HG03457 (cell line): Measurements from ENCODE around the gene TRIO.

Experiments used
- ATAC-seq: cut with Tn5 transposase; IDR thresholded peaks from one replicate; pipeline ENCODE4 v1.9.1; 2021; ENCODE audit warnings: moderate number of reproducible peaks; ENCODE audit not compliant: unreplicated experiment

Gene TRIO

DNA sequence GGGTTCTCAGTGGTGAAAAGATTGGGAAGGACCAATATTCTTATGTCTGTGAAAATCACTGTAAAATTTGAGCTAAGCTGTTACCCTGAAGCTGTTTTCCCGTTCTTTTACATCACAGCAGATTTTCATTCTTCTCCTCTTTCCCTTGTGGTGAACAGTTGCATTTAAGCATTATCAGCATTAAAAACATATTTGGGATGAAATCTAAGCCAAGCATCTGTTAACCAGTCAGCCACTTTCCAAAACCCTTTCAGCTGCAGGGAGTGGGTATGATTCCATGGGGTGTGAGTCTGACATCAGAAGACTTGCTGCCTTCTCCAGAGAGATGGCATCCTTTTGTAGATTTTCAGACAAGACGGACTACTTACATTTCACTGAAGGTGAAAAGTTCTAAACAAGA, 97.2 kb downstream of the TRIO start:
- no peak for ATAC-seq

DNA sequence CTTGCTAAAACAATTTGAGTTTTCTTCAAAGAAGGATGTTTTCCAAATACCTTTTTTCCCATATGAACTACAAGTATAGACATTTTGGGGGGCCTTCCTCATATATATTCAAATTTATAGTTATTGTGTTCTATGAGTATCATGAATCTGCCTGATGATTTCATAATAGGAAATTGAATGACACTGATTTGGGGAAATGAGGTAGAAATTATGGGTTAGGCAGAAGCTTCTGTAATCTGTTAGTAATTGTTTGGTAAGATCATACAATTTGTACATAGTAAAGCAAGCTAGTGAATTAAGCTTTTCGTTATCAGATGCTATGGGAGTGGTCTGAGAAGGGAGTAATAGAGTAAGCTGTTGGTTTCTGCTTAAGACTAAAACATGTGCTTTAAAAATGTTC, 98.0 kb downstream of the TRIO start:
- no peak for ATAC-seq

DNA sequence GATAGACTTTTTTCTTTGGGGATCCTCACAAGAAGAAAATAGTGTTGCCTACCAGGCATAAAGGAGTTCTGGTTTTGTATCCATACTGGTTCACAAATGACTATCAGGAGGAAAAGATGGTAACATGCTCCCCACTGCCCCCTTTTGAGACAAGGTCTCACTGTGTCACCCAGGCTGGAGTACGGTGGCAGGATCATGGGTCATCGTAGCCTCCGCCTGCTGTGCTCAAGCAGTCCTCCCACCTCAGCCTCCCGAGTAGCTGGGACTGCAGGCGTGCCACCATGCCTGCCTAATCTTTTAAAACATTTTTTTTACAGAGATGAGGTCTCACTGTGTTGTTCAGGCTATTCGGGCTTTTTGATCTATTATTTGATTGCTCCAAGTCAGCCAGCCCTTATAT, 99.3 kb downstream of the TRIO start:
- no peak for ATAC-seq

DNA sequence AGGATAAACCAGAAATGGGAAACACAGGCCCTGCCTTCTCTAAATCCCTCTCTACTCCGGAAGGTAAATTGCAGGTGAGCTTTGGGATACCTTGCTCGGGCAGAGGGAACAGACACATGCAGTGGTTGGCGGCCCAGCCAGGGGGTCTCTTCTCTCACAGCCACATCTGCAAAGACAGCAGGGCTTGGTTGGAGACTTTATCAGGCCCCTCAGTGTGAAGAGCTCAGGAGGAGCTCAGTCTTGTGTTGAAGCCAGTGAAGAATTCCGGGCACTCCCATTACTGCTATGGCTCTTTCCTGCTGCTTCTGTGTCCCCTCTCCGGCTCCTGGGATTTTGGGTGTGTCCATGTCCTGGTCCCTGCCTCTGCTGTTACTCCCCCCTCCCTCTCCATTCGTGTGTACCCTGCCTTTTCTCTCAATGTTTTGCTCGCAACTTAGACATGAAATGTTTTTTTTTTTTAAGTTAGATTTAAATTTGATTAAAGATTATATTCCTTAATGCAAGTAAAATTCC, 99.8 kb downstream of the TRIO start:
- ATAC-seq, result no peak

DNA sequence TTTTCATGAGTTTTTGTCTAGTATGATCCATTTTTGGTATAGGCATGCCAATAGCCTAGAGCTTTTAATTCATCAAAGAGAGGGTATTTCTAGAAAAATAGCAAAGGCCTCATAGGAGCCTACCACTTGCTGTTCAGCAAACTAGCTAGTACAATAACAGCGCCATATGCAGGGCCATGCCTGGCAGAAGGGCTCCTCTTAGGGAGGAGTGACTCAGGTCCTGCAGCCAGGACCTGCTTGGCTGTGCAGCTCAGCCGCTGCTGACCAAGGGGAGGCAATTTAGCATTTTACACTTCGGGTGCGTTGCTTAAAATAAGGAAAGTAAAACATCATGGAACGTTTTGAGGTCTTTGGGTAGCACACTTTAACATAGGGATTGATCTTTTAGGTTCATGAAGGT, 100.6 kb downstream of the TRIO start:
- ATAC-seq, result no peak

DNA sequence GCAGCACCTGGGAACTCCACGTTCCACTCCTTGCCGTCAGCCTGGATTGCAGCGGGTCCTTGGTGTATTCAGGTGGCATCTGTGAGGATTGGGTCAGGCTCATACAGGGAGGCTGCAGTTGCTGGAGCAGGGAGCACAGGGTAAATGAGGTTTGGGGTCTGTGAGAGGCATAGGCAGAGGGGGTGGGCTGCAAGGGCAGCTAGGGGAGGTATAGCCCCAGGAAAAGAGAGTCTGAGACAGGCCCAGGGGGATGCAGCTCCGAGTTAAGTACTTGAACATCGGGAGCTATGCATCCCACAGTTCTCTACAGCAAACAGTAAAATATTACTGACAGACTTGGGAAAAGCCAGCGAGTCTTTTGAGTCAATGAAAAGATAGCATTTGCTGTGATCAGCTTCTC, 101.6 kb downstream of the TRIO start:
- ATAC-seq, result no peak

DNA sequence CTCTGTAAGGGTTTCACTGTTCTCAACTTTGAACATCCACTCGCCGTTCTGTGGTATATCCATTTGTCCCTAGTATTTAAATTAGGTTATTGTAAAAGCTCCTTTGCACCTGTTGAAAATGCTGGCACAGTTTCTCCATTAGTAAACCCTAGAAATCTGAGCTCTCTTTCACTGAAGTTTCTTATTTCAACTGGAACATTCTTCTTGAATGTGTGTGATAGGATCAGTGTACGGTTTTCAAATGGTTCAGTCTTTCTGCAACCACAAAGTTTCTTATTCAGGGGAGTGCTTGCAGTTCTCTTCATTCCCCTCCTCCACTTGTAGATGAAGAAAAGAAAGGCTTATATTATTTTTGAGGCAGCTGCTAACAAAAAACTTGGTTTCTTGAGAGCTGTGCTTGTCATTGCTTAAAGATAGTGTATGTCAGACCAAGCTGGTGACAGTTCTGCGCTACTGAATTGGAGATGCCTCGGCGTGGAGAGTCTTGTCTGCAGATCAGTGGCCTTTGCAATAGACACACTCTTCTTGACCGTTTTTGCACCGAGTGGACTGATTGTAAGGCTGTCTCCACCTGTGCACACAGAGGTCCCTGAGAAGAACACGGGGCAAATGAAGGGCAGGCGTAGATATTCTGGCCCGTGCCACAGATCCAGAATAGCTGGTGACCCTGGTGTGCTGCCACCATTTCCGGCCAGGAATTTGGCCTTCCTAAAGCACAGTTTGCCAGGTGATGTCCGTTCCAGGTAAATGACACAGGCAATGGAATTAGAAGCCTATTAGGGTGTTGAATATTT, 102.2 kb downstream of the TRIO start:
- no peak for ATAC-seq

DNA sequence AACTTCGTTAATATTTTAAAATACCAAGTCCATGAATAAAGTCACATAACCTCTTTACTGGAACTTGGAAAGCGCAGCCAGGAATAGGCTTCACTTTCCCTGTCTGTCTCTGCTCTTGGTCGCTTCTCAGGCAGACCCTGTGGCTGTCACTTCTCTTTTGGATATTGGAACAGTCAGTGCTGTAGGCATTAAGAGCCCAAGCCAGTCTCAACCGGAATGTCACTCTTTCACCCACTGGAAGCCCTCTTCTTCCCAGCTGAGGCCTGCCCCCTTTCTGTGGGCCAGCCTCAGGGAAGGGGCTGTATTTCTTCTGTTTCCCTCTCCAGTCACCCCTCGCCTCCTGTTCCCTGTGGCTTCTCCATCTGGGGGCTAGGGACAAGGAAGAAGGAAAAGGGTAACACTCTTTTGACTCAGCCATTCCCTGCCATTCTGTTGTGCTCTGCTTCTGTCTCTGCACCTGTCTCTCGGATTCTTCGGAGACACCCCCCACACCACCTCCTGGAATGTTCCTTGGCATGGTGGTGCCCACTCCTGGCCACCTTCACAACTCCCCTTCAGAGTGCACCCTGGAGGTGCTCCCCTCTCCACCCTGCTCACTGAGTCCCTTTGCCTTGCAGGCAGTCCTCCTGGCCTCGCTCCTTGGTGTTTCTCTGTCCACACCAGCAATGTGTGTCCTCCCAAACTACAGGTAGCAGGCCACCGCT, 103.4 kb downstream of the TRIO start:
- no peak for ATAC-seq

DNA sequence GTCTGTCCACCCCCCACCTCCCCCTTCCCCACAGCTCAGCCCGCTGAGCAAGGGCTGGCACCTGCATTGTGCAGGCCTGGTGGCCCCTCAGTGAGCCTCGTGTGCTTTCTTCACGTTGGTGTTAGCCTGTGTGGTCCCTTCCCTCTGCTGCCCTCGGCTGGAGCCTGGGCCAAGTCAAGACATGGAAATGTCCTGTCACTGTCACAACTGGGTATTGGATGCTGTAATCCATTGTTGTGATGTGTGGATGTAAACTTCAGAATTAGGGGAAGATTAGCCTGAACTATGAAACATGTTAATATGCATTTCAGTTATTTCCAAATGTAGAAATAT, 103.9 kb downstream of the TRIO start:
- no peak for ATAC-seq

DNA sequence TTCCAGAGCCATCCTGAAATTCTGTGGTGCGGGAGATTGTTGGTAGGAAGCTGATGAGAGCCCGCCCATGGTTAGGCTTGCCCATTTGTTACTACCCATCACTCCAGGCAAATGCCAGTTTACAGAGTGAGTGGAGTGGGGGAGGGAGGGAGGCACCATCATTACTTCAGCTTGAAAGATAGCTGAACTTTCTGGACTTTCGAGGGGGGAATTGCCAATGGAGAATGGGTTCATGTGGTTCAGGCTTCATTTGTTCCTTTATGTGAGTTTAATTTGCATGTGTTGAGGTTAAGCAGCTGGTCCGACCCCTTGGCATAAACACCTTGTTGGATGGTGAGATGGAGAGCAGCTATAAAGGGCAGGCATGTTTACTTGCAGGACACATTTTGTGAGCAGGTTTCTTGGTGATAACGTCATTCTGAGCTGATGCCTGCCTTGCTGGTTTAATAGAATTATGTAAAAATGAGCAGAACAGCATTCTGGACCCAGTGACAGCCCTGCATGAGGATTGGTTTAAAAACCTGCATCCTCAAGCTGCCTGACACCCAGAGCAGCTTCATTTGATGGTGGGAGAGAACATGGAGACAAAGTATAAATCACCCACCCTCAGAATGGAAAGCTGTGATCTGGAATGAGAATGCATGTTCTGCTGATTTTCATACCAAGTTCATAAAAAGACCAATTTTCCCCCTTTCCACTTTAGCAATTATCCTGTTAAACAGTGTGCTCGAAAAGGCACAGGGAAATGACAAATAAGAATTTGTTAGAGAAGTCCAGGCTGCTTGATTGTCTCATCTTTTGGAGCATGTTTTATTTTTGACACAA, 106.3 kb downstream of the TRIO start:
- no peak for ATAC-seq

DNA sequence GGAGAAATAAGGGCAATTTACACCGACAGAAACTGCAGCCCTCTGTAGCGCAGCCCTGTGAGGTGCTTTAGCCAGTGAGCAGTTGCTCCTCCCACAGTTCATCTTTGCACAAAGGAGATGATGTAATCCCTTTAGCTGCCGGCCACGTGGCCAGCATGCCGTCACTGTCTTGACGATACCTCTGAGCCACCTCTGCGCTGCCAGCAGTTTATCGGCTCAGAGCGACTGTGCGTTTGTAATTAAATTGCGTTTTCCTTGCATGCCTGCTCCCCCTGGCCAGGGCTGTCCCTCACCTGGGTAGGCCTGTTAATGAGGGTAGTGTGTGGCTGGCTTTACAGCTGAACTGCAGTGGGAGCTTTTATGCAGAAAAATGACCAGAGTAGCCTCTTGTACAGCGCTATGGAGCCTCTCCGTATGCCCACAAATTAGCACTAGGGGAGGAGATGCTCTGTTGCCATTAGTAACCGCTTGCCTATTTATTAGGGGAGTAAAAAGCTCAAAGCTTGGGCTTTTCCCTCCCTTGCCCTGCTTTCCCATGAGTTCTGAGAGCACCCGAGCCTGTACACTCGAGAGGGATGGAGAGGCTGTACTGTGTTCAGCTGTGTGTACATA, 107.0 kb downstream of the TRIO start:
- ATAC-seq, result no peak

DNA sequence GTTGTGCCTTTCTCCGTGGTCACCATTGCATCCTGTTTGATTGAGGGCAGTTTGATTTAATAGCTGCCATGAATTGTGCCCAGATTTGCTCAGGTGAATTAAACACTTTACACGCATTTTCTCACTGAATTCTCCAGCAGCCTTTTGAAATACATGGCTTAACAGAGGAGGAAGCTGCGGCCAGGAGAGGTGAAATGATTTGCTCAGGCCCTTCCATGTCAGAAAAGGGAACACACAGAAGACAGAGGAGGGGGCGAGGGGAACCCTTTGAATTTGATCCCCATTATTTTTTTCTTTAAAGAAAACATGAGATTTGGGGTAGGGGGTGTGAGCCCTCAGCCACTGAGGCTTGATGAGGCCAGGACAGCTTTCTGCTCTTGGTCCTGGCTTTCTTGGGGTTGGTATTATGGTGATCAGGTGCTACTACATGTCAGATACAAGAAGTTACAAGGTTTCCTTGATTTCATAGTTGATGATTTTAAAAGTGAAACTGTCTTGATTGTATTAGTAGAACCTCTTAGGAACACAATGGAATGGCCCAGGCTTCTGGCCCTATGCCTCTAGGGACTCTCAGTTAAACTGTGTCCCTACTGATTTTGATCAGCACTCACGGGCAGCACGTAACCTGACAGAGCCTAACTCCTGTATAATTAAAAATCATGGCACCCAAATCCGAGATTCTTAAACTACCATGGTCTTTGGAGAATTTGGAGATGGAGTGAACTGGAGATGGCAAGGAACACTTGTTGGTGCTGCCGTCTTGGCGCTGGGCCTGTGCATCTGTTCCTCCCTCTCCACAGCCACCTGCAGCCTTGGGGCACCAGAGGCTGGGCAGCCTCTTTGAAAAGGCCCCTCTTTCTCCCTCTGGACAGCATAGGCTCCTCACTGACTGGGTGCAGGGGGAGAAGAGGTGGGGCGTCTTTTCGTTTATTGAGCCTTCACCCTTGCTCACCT, 107.9 kb downstream of the TRIO start:
- no peak for ATAC-seq

DNA sequence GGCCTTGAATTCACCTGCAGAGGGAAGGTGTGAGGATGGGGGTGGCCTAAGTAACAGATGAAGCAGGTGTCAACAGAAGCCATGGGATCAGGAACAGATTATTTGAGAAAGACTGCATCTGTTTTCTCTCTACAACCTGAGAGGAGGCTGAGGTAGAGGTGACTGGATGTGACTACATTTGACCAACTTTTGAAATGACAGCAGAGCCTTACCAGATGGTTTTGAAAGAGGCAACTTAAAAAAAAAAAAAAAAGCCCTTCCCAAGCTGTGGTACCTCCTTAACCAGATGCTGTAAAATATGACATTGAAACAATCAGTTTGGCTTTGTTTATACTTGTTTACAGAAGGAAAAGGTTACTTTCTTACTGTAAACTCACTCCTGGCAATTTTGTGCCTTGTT, 108.6 kb downstream of the TRIO start:
- ATAC-seq, result no peak

DNA sequence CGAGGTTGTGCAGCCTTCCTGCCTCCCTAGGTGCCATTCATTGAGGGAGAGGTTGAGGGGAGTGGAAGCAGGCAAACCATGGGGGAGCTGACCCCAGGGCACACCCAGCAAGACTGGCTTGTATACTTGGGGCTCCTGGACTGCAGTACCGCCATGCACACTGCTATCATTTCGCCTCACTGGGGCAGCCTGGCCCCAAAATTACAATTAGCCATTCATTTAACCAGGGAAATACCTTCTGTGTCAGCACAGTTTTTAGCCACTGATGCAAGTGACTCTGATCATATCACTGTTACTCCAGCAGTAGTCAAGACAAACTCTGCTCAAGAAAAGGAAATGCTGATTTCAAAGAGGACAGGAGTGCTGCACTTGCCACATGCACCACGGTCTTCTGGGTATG, 109.7 kb downstream of the TRIO start:
- ATAC-seq, result no peak

DNA sequence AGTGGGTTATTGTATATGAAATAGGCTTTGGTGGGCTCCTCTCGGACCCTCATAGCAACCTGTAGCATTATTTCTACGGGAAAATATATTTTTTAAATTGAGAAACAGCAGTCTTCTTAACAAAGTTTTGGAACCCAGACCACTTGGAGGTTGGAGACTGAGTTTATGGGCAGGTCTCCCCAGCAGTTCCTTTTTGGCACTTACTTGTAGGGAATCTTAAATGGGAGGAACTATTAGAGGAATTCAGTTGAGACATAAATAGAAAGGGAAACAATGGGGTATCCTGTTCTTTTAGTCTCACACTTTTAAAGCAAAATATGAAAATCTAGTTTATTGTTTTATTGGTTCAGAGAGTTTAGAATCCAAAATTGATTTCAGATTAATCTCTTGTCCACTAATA, 111.5 kb downstream of the TRIO start:
- ATAC-seq, result no peak

DNA sequence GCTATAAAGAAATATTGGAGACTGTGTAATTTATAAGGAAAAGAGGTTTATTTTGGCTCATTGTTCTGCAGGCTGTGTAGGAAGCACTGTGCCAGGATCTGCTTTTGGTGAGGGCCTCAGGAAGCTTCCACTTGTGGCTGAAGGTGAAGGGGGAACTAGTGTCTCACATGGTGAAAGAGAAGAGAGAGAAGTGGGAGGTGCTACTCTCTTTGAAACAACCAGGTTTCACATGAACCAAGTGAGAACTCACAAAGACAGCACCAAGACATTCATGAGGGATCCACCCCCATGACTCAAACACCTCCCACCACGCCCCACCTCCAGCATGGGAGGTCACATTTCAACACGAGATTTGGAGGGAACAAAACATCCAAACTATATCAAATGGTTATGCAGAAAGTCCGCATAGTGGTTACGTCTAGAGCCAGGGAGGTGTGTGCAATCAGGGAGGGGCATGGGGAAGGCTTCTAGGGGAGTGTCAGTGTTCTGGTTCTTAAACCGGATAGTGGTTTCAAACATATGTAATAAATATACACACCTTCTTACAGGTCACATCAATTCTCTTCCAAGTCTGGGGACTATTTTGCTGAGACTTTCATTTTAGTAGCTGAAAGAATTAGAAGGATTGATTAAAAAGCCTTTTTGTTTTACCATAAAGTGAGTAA, 113.0 kb downstream of the TRIO start:
- ATAC-seq, result no peak

DNA sequence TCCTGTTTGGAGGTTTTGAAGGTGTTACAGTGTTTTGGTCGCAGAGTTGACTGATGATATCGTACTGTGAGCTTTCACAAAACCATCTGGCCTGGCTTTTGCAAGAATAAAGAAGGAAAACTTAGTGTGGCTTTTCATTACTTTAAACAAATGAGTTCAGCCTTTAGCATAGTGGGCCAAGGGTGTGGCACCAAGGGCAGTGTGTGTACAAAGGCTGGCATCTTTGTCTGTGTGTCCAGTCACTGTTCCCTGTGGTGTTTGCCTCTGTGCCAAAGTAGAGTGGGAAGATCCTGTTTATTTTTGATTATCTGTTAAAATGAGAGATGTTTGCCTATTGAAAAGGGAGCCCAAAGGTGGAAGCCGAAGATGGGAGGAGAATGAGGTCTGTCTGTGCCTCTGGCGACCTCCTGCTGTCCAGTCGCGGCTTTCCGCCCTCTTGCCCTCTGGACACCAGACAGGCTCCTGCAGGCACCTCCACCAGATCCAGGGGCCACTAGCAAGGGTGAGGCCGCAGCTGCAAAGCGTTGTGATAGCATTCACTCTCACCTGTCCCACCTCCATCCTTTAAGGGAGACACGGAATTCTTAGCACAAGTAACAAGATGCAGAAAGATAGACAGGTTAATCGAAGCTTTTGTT, 113.7 kb downstream of the TRIO start:
- ATAC-seq, result no peak

DNA sequence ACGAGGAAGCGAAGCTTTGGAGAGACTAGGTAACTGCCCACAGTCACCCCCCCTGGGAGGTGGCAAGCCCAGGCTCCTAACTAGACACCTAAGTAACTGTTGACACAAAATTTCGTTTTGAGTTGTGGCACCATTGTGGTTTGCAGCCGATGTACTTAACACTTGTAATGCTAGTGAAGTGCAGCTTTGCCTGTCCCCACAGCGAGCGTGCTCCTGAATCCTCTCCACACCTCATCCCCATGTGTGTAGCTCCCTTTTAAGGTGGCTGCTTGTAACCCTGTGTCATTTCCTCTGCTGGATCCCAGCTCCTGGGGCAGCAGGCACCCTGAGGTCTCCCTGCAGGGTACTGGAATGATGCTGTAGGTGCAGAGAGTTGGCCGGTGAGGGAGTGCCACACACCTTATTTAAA, 114.9 kb downstream of the TRIO start:
- ATAC-seq, result peak; percentile 49

DNA sequence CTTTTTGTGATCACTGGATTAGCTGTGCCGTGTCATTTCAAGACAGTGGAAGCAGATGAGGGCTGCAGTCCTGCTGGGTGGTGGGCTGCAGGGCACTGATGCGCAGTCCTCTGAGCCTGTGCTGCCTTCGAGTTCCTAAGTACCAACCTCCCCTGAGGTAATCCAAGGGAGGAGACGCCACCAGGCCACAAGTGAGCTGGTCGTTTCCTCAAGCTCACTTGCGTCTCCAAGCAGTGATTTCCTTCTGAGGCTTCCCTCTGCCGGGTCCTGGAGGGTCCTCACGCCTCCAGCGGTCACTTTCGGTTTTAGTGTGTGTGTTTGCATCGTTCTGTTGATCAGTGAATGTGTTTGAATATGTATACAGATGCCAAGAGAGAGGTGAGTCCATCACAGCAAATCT, 115.7 kb downstream of the TRIO start:
- ATAC-seq, result no peak
